Omental fat pad (tissue), 4 donors: ENCODE results near the gene SLC35E1. TPM values are rescaled to one million over a fixed set of nuclear protein-coding genes. Genes with fewer than 3 reads are reported as not detected.

Source experiments
- ATAC-seq: fragments of 150-250 bp; one replicate; pipeline ENCODE4 v1.9.1; 2016; ENCODE audit warnings: mild to moderate bottlenecking, moderate library complexity; ENCODE audit not compliant: low FRiP score
- DNase-seq: peaks from one replicate; pipeline ENCODE4 v3.0.0-alpha.2; 2019; ENCODE audit warnings: low spot score
- total RNA-seq, 4 donors: library from RNA; depleted of rRNA; stranded (reverse); fragments of >200 nt; gene quantifications; one replicate each; pipeline ENCODE4 v1.1.0, GENCODE V29; 2016
- TF ChIP-seq, protein P1 (sequence below), 3 donors: fragments of 450-650 bp; IDR thresholded peaks; one replicate each; pipeline ENCODE4 v1.5.1; 2016 to 2017; ENCODE audit warnings: antibody characterized with exemption in 3 of 3, mild to moderate bottlenecking in 3 of 3, moderate library complexity in 2 of 3

SLC35E1 gene
- total RNA-seq, 4 donors from 2014 or later, result 22.9 to 46.3 (median 36.1) TPM

DNA sequence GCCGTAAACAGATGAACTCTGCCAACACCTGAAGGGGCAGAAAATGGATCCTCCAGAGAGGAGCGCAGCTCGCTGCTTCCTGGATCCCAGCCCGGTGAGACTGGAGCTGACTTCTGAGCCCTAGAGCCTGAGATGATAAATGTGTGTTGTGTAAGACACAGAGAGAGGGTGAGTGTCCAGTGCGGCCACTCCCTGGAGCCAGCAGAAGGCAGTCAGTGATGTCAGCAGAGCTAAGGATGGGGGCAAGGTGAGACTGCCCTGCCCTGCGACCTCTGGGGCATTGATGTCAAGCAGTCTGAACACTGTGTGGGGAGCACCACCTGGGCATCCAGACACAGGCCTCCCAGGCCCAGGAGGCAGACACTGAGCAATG, 9.7 kb upstream of the SLC35E1 start:
- TF ChIP-seq, protein P1, sequence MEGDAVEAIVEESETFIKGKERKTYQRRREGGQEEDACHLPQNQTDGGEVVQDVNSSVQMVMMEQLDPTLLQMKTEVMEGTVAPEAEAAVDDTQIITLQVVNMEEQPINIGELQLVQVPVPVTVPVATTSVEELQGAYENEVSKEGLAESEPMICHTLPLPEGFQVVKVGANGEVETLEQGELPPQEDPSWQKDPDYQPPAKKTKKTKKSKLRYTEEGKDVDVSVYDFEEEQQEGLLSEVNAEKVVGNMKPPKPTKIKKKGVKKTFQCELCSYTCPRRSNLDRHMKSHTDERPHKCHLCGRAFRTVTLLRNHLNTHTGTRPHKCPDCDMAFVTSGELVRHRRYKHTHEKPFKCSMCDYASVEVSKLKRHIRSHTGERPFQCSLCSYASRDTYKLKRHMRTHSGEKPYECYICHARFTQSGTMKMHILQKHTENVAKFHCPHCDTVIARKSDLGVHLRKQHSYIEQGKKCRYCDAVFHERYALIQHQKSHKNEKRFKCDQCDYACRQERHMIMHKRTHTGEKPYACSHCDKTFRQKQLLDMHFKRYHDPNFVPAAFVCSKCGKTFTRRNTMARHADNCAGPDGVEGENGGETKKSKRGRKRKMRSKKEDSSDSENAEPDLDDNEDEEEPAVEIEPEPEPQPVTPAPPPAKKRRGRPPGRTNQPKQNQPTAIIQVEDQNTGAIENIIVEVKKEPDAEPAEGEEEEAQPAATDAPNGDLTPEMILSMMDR (IDR thresholded peaks at IDR 0.05), result no peak
- peak; percentile 82 for ATAC-seq
- DNase-seq, result no peak

GRCh38 chr19:16581145-16581970, 9.1 kb upstream of the SLC35E1 start:
- TF ChIP-seq, protein P1 (IDR thresholded peaks at IDR 0.05), result no peak
- no peak for DNase-seq
- ATAC-seq, result peak; percentile 25

GRCh38 chr19:16579381-16579780, 7.2 kb upstream of the SLC35E1 start:
- DNase-seq (no peak), ATAC-seq (no peak)
- TF ChIP-seq, protein P1 (IDR thresholded peaks at IDR 0.05), result no peak

GRCh38 chr19:16577531-16577985, 5.3 kb upstream of the SLC35E1 start:
- TF ChIP-seq, protein P1 (IDR thresholded peaks at IDR 0.05), result no peak
- no peak for DNase-seq
- ATAC-seq, result no peak

GRCh38 chr19:16576690-16577530, 4.7 kb upstream of the SLC35E1 start:
- no peak for ATAC-seq
- no peak for DNase-seq

GRCh38 chr19:16575861-16576689, 3.9 kb upstream of the SLC35E1 start:
- DNase-seq, result no peak
- TF ChIP-seq, protein P1 (IDR thresholded peaks at IDR 0.05), result no peak
- no peak for ATAC-seq

More at GRCh38 chr19:16576690-16577530, 4.7 kb upstream of the SLC35E1 start:
- TF ChIP-seq, protein P1 (IDR thresholded peaks at IDR 0.05), result no peak
